GM21723 (cell line): ENCODE measurements around the gene AURKAIP1.
A peak's percentile ranks its signal among the peaks of the same experiment; 100 is the strongest.
"Not testable (repeated sequence)": the region's sequence is repeated elsewhere in the genome, so short reads cannot be mapped to it uniquely, and the experiment has no call there.

ENCODE experiments used
- ATAC-seq: cut with Tn5 transposase; IDR thresholded peaks from one replicate; pipeline ENCODE4 v1.9.1; 2021; ENCODE audit warnings: mild to moderate bottlenecking, moderate library complexity; ENCODE audit not compliant: unreplicated experiment

AURKAIP1 gene

GRCh38 chr1:1406821-1407635, 32.0 kb upstream of the AURKAIP1 start, which contains the start of gene MRPL20:
TSS of gene MRPL20 (minus strand) at chr1:1407293. CDS start at chr1:1407217, 76 bp downstream.
- ATAC-seq, result peak; percentile 87

DNA sequence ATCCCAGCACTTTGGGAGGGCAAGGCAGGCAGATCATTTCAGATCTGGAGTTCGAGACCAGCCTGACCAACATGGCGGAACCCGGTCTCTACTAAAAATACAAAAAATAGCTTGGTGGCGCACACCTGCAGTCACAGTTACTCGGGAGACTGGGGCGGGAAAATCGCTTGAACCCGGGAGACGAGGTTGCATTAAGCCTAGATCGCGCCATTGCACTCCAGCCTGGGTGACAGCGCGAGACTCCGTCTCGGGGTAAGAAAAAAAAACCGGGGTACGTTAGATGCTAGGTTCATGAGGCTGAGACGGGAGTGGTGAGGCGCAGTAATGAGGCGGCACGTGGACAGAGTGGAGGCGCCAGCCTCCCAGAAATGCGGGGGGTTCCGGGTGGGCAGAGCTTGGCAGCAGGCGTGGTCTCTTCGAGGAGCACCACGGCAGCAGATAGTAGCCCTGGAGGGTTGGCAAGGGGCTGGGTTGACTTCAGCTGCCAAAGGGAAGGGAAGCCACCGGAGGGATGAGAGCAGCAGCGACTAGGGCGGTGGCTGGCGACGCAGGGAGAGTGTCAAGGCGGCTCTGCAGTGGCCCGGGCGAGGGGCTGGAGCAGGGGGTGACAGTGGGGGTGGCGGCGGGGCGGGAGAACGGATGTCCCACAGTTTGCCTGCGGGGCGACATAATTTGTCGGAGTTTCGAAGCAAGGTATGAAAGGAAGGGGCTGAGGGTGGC, 31.3 kb upstream of the AURKAIP1 start:
- ATAC-seq, result no peak

DNA sequence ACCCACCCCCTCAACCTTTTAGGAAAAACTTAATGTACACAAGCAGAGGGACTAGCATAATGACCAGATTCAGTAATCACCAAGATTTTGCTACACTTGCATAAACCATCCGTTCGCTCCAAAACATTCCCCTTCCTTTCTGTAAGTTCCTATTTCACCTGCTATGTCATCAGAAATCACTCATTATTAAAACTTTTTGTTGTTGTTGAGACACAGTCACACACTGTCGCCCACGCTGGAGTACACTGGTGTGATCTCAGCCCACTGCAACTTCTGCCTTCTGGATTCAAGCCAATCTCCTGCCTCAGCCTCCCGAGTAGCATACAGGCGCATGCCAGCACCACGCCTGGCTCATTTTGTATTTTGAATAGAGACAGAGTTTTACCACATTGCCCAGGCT, 28.6 kb upstream of the AURKAIP1 start:
- ATAC-seq, result no peak

- not testable (repeated sequence) for ATAC-seq
These were observed 27.9 kb upstream of the AURKAIP1 start for GRCh38 chr1:1402901-1403392.

DNA sequence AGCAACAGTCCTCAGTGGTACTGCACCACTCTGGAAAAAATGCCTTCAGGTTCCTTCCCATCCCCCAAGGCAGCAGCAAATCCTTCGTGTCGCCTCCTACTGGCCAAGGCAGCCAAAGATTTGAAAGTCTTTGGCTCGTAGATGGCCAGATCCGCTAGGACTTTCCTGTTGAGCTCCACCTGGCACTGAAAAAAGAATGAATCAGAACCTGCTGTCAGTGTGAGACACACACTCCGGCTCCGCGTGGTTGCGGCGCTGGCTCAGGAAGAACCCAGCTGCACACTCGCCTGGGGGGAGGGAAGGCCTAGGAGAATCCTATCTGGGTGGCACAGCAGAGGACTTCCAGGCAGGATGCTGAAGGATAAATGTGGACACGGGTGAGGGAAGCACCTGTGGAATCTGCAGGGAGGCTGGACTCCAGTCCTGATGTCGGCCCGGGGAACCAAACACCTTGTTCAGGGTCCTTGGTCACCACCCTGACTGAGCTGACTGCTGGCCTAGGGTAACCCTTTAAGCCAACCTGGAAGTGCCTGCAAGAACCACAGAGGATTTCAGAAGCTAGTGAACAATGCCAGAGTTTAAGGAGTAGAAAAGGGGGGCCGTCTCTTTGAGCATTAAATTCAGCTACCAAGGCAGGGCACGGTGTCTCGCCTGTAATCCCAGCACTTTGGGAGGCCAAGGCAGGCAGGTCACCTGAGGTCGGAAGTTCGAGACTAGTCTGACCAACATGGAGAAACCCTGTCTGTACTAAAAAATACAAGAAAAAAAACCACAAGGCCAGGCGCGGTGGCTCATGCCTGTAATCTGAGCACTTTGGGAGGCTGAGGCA, 27.3 kb upstream of the AURKAIP1 start:
- no peak for ATAC-seq

- ATAC-seq, result no peak
These were observed 26.5 kb upstream of the AURKAIP1 start for GRCh38 chr1:1401457-1402010.

DNA sequence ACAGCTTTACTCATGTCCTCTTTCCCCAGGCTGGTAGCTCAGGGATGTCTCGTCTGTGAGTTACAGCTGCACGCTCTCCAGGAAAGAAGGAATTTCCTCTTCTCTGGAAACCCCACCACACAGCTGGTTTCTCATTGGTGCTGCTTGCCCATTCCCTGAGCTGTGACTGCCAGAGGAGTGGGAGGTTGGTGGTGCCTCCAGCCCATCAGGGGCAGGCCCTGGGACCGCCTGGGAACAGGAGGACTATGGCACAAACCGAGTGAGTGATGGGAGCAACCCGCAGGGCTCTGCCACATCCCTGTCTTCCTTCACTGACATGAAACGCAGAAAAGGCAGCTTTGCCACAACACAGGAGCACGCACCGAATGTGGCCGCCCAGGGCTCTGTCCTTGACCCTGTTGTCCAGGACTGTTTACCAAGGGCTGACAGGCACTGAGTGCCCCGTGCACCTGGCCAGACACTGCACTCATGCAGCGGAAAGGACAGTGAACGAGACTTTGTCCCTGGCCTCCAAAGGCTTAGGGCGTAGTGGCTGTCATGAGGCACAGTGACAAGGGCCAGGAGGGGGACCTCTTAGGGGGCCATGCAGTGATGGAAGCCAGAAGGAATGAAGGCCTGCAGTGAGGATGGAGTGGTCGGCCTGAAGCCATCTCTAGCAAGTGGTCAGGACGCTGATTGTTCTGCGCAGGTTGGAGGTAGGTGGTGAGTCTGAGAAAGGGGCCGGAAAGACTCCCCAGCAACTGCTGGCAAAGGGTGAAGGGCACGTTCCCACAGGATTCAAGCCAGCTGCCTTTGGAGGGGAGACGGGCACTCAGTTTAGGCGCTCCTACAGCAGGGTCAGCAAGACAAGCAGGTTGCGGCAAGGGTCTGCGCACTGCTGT, 25.8 kb upstream of the AURKAIP1 start:
- ATAC-seq, result no peak

DNA sequence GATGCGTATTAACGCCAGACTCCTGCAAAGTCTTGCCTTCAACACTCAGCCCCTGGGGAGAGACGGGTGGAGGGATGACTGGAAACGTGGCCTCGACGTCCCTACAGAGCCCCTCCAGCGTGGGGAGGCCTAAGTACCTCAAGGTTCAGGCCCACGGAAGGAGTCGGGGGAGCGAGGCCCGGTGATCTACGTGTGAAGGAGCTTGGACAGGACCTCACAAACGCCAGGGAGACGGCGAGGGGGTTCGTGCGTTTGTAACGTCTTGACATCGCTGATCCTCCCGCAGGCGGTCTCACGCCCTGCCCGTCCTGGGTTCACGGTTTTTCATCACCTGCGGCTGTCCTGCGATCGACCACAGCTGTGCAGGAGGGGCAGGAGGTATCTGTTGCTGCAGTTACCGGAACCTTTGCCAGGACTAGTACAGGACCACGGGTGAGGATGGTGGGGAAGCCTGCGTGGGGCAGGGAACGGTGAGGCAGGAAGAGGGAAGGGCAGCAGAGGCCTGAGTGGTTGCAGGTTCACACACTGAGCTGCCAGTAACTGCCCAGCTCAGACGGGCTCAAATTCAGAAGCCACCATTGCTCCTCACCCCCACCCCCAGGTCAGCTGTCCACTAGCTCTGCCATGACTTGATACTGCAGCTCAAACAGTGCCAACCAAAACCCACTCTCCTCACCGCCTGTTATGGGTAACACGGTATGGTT, 25.0 kb upstream of the AURKAIP1 start:
- no peak for ATAC-seq

GRCh38 chr1:1399187-1399871, 24.3 kb upstream of the AURKAIP1 start, which contains the start of gene CCNL2:
TSS of gene CCNL2 (minus strand) at chr1:1399335. CDS start at chr1:1399306, 29 bp downstream.
- ATAC-seq, result peak; percentile 87

DNA sequence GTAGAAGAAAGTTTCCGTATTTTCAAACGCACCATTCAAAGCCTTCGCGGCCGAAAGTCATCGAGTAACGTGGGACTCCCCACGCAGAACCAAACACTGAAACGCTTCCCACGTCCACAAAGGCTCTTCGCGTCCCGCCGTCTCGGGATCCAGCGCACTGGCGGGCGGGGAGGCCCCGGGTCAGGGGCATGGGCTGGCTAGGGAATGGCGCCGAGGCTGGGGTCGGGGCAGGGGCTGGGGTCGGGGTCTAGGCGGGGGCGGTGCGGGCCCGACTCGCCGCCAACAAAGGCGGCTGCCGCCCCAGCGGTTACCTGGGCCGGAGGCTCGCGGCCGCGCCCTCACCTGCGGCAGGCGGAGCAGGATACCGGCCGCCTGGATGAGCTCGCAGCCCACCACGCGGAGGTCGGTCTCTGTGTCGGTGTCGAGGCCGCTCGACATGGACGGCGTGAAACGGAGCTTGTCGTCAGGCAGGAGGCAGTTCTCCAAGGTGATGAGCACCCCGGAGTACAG, 23.7 kb upstream of the AURKAIP1 start:
- peak; percentile 7 for ATAC-seq

GRCh38 chr1:1397839-1398523, 23.0 kb upstream of the AURKAIP1 start:
- no peak for ATAC-seq

DNA sequence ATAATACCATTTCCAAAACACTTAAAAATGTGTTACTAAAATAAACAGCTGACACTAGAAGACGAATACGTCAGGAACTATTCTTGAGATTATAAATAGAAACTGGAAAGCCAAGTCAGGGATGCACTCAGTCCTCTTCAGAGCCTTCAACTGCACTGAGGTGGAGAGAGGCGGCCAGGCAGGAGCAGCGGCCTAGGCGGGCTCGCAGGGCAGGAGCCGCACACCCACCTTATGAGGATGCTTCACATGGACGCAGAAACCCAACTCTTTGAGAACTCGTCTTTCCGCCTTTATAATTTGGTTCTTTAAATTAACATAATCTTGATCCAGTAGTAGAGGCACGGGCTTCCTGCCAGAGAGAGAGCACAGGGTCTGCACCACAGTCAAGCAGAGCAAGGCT, 20.2 kb upstream of the AURKAIP1 start:
- ATAC-seq, result no peak

DNA sequence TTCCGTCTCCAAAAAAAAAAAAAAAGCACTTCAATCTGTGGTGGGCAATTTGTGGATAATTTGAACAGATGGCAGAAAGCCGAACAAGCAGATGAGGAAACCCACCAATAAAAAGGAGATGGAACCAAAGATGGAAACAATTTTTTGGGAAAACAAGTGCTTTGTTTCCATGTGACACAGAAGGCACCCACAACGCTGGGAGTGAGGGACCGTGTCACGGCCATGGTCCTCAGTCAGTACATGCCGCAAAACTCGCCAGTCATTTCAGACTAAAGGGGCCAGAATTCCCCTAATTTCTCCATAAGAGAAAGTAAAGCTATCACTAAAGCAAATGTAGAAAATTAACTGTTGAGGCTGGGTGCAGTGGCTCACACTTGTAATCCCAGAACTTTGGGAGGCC, 19.1 kb upstream of the AURKAIP1 start:
- ATAC-seq, result no peak

GRCh38 chr1:1393428-1393827, 18.4 kb upstream of the AURKAIP1 start:
- ATAC-seq, result no peak

DNA sequence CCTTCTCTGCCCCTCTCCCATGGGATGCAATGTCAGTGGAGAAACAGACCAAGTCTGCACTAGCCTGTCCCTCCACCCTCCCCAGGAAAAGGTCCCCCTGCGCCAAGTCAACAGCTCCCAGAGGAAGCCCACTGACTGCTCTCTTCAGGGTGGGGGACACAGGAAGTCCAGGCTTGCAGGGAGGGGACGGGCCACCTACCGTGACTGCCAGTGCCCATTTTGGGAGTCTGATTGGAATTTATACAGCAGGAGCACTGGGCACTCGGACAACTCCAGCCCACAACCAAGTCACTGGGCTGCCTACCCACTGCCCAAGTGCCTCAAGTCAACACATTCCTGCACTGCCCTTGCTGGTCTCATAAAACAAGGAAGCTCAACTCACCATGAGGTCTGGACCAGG, 18.0 kb upstream of the AURKAIP1 start:
- ATAC-seq, result no peak

DNA sequence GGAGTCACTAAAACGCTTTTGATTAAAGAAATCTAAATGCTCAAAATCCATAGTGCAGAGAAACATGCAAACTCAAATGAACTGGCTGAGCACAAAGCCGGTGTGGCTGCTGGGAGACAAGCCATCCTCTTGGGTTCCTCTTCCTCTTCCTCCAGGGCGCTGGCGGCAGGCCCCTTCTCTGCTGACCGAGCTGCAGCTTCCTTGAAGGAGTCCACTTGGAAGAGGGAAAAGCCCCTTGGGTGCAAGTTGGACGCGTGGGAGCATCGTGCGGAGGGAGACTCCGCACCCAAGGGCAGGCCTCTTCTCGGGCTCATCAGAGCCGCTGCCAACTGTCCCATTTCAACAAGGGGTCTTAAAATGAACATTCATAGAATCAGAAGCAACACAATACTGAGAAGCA, 16.2 kb upstream of the AURKAIP1 start:
- ATAC-seq, result no peak

GRCh38 chr1:1390675-1391074, 15.7 kb upstream of the AURKAIP1 start:
- no peak for ATAC-seq

DNA sequence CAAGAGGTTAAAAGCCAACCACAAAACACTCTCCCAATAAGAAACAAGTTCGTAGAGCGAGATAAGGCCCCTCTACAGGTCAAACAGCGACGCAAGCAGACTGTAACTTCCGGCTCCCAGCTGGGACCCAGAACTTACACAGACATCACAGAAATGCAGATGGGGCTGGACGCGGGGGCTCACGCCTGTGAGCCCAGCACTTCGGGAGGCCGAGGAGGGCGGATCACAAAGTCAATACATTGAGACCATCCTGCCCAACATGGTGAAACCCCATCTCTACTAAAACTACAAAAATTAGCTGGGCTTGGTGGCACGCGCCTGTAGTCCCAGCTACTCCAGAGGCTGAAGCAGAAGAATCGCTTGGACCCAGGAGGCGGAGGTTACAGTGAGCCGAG, 13.1 kb upstream of the AURKAIP1 start:
- no peak for ATAC-seq
